K562 (cell line): ENCODE data around the gene AQP9. TPM values are rescaled to one million over a fixed set of nuclear protein-coding genes. Genes with fewer than 3 reads are reported as not detected.

Experiments
- ATF3 ChIP-seq, 2 experiments: fragments of 450-650 bp in 1 of 2; sonication (generic) in 1 of 2; formaldehyde crosslinking in 1 of 2; IDR thresholded peaks in 1 of 2; conservative IDR thresholded peaks in 1 of 2; 2 replicates each; pipeline versions ENCODE4 v1.6.1 to v1.8.1; 2016 to 2023; ENCODE audit warnings: mild to moderate bottlenecking in 2 of 2, moderate library complexity in 2 of 2, inconsistent platforms in 1 of 2, missing genetic modification reagents in 1 of 2
- CEBPZ ChIP-seq: fragments of 150-350 bp; IDR thresholded peaks from 2 replicates; pipeline ENCODE4 v1.6.1; 2014; ENCODE audit warnings: low read depth, mild to moderate bottlenecking, low read length, borderline replicate concordance
- MITF ChIP-seq: IDR thresholded peaks from 2 replicates; pipeline ENCODE4 v1.6.1; 2014; ENCODE audit warnings: antibody characterized with exemption
- MYBL2 ChIP-seq, 2 experiments: fragments of 450-650 bp in 1 of 2; sonication (generic) in 1 of 2; formaldehyde crosslinking in 1 of 2; IDR thresholded peaks; 2 replicates each; pipeline versions ENCODE4 v1.6.1 to v1.8.1; 2017 to 2022; ENCODE audit warnings: borderline replicate concordance in 1 of 2, inconsistent platforms in 1 of 2, low read depth in 1 of 2, mild to moderate bottlenecking in 1 of 2, missing genetic modification reagents in 1 of 2, moderate library complexity in 1 of 2
- NUFIP1 ChIP-seq: fragments of 450-650 bp; IDR thresholded peaks from 2 replicates; pipeline ENCODE4 v1.6.1; 2018; ENCODE audit not compliant: partially characterized antibody
- PHF8 ChIP-seq: fragments of 200-600 bp; sonication (generic); IDR thresholded peaks from 2 replicates; pipeline ENCODE4 v1.6.1; 2012; ENCODE audit warnings: mixed run types, mild to moderate bottlenecking, inconsistent platforms, low read length, moderate library complexity, borderline replicate concordance
- ZNF699 ChIP-seq: fragments of 250-450 bp; sonication (Bioruptor Pico); IDR thresholded peaks from 2 replicates; pipeline ENCODE4 v1.8.0; 2021; ENCODE audit warnings: mild to moderate bottlenecking, moderate library complexity; ENCODE audit not compliant: insufficient replicate concordance
- ZNF778 ChIP-seq: fragments of 450-650 bp; formaldehyde crosslinking; IDR thresholded peaks from 2 replicates; pipeline ENCODE4 v1.4.0; 2020; ENCODE audit warnings: mild to moderate bottlenecking, moderate library complexity
- polyA plus RNA-seq, 8 experiments: library from polyadenylated mRNA; depleted of rRNA in 4 of 8; stranded (reverse) in 5 of 8; unstranded in 3 of 8; fragments of >200 nt; fragmentation: Nextera tagmentation in 2 of 8; fragmentation: Illumina TruSeq in 1 of 8; extraction: Ambion mirVana in 2 of 8; extraction: Trizol in 1 of 8; gene quantifications; 2 replicates each; pipeline versions ENCODE4 v1.2.1 to v1.2.3, GENCODE V29; 2011 to 2014; ENCODE audit warnings: inconsistent platforms in 1 of 8, missing spikeins in 1 of 8
- total RNA-seq, 7 experiments: library from RNA; depleted of rRNA in 6 of 7; stranded (reverse); fragments of >200 nt in 6 of 7; fragmentation: Illumina TruSeq in 2 of 7; extraction: Trizol in 2 of 7; gene quantifications; 2 replicates each; pipeline versions ENCODE4 v1.2.1 to v1.2.3, GENCODE V29; 2011 to 2021; ENCODE audit warnings: low replicate concordance in 1 of 7
- TF ChIP-seq, protein P1 (sequence below): fragments of 450-650 bp; IDR thresholded peaks from 2 replicates; pipeline ENCODE4 v1.6.1; 2016; ENCODE audit warnings: missing biosample characterization, missing genetic modification characterization
- TF ChIP-seq, protein P2 (sequence below), 2 experiments: fragments of 450-650 bp in 1 of 2; sonication (generic) in 1 of 2; formaldehyde crosslinking; conservative IDR thresholded peaks; 2 replicates each; pipeline versions ENCODE4 v1.4.0 to v1.8.1; 2020 to 2022; ENCODE audit warnings: mild to moderate bottlenecking in 1 of 2, missing genetic modification reagents in 1 of 2
- TF ChIP-seq, protein P3 (sequence below): fragments of 250-450 bp; sonication (Bioruptor Pico); IDR thresholded peaks from 2 replicates; pipeline ENCODE4 v1.5.1; 2021; ENCODE audit warnings: mild to moderate bottlenecking

AQP9 gene
- total and polyA plus RNA-seq, 9 of the 15 experiments (the other 6 are each of a cell fraction or from before 2014, with no cell fraction given), result 0.04 to 0.33 (median 0.07) TPM; not detected in 4

GRCh38 chr15:58189148-58189811 lies 51.1 kb downstream of the AQP9 start (continued):
- TF ChIP-seq CEBPZ (no peak), PHF8 (no peak), ATF3 (IDR thresholded peaks at IDR 0.05) (no peak), ATF3 (CRISPR knock-in tag; conservative IDR thresholded peaks at IDR 0.05) (no peak), MITF (peak; percentile 72), ZNF778 (CRISPR knock-in tag) (no peak), MYBL2 (IDR thresholded peaks at IDR 0.05; ENCODE audit: low read depth) (no peak), MYBL2 (CRISPR knock-in tag; IDR thresholded peaks at IDR 0.05; ENCODE audit: borderline replicate concordance) (no peak), NUFIP1 (no peak), ZNF699 (no peak)
- TF ChIP-seq, protein P1, sequence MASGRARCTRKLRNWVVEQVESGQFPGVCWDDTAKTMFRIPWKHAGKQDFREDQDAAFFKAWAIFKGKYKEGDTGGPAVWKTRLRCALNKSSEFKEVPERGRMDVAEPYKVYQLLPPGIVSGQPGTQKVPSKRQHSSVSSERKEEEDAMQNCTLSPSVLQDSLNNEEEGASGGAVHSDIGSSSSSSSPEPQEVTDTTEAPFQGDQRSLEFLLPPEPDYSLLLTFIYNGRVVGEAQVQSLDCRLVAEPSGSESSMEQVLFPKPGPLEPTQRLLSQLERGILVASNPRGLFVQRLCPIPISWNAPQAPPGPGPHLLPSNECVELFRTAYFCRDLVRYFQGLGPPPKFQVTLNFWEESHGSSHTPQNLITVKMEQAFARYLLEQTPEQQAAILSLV (tag), result no peak
- TF ChIP-seq, protein P2, sequence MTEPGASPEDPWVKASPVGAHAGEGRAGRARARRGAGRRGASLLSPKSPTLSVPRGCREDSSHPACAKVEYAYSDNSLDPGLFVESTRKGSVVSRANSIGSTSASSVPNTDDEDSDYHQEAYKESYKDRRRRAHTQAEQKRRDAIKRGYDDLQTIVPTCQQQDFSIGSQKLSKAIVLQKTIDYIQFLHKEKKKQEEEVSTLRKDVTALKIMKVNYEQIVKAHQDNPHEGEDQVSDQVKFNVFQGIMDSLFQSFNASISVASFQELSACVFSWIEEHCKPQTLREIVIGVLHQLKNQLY (CRISPR knock-in tag; conservative IDR thresholded peaks at IDR 0.05), result no peak
- TF ChIP-seq, protein P3, sequence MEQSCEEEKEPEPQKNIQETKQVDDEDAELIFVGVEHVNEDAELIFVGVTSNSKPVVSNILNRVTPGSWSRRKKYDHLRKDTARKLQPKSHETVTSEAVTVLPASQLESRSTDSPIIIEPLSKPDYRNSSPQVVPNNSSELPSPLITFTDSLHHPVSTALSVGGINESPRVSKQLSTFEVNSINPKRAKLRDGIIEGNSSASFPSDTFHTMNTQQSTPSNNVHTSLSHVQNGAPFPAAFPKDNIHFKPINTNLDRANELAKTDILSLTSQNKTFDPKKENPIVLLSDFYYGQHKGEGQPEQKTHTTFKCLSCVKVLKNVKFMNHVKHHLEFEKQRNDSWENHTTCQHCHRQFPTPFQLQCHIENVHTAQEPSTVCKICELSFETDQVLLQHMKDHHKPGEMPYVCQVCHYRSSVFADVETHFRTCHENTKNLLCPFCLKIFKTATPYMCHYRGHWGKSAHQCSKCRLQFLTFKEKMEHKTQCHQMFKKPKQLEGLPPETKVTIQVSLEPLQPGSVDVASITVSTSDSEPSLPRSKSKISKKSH, result no peak
